ENCODE data around the gene HSPA12B. TPM values are rescaled to one million over a fixed set of nuclear protein-coding genes. Genes with fewer than 3 reads are reported as not detected.

HSPA12B gene
- total RNA-seq, 1 experiment from 2014 or later, result not detected

DNA sequence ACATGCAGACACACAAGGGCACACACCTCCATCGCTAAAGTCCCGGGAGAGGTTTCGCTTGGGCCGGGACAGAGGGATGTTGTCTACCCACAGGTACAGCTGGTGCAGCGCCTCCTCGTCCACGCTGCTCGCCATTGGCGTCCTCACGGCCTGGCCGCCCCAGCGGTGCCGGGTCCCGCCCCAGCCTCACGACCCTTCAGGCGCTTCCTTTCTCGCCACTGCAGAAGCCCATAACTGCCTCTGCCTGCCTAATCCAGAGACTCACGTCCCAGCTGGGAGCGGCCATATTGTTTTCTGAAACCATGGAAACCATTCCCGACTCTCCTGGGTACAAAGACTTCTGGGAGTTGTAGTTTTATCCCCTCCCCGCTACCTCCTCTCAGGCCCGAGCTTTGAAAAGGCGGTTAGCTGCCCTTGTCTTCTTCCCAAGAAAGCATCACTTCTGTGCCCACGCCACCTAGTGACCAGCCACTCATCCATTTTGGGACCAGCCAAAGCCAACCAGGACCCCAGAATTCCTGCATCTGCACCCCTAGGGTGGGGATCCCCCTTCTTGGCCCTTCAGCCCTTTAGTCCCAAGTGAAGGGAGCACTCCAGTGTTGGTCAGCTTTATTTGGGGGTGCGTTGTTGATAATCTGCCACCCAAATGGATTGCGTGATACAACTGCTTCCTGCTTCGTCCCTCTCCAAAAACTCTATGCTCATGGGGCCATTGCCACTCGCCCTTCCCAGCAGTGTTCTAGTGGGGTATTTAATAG is 48.8 kb downstream of the HSPA12B start, which contains the start of gene SPEF1:
SPEF1 (minus strand) TSS at position 296 of the 758 bp plus-strand sequence; CDS start at position 135, 161 bp downstream.
- Histone ChIP-seq H3K9me2 (replicated peaks; ENCODE audit: insufficient read depth, low read length) (no peaks in the 10 kb centered on the region), H3K27ac (ENCODE audit: low read length) (no peak within 1 kb of the TSS), H2AFZ (ENCODE audit: low read length) (no peak within 1 kb of the TSS), H3K4me3 (ENCODE audit: low read length) (peak within 1 kb of the TSS; percentile 63), H3K79me2 (ENCODE audit: low read length) (peaks cover 16% of the 10 kb centered on the region), H3K9me3 (ENCODE audit: low read length) (no peaks in the 10 kb centered on the region), H3K9ac (ENCODE audit: low read length) (peak within 1 kb of the TSS; percentile 43), H3K36me3 (ENCODE audit: insufficient read depth, low read length) (no peaks in the 10 kb centered on the region), H3K4me2 (ENCODE audit: low read depth, low read length, poor library complexity, severe bottlenecking) (peak within 1 kb of the TSS; percentile 71), H3K27me3 (ENCODE audit: low read length) (no peaks in the 10 kb centered on the region), H3K4me1 (ENCODE audit: low read length) (peaks cover 23% of the 10 kb centered on the region), H4K20me1 (ENCODE audit: insufficient read depth, low read depth, low read length) (peaks cover 10% of the 10 kb centered on the region; the same call in 1 of the 2 replicates)
- peak; percentile 92 for DNase-seq

DNA sequence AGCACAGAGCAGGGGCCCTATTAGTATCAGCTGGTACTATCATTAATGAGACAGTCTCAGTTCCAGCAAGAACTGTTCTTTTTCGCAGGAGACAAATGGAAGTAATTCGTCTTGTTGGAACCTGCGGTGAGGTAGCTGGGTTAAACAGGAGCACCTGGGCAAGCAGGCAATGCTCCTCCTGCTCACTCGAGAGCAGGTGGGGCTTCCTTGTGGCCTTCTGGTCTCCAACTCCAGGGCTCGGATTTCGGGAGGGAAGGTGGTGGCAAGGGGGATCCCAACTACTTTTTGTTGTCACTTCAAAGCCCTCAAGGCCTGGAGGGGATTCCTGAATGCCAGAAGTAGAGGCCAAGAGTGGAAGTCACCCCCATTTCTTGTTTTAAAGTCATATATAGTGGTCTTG is 50.1 kb downstream of the HSPA12B start:
- no peaks in the 10 kb centered on the region for H3K9me2 ChIP-seq (replicated peaks; ENCODE audit: insufficient read depth, low read length)
- DNase-seq, result no peak
- H3K36me3 ChIP-seq (ENCODE audit: insufficient read depth, low read length), result no peaks in the 10 kb centered on the region
- H3K9me3 ChIP-seq (ENCODE audit: low read length), result no peaks in the 10 kb centered on the region
- peaks cover 16% of the 10 kb centered on the region for H3K79me2 ChIP-seq (ENCODE audit: low read length)
- H3K27me3 ChIP-seq (ENCODE audit: low read length), result no peaks in the 10 kb centered on the region
- H2AFZ ChIP-seq (ENCODE audit: low read length), result no peak overlapping the region
- no peak overlapping the region for H3K9ac ChIP-seq (ENCODE audit: low read length)
- H3K4me2 ChIP-seq (ENCODE audit: low read depth, low read length, poor library complexity, severe bottlenecking), result no peak overlapping the region
- H3K27ac ChIP-seq (ENCODE audit: low read length), result no peak overlapping the region
- H3K4me1 ChIP-seq (ENCODE audit: low read length), result peaks cover 30% of the 10 kb centered on the region
- peaks cover 10% of the 10 kb centered on the region; the same call in 1 of the 2 replicates for H4K20me1 ChIP-seq (ENCODE audit: insufficient read depth, low read depth, low read length)
- H3K4me3 ChIP-seq (ENCODE audit: low read length), result no peak overlapping the region

DNA sequence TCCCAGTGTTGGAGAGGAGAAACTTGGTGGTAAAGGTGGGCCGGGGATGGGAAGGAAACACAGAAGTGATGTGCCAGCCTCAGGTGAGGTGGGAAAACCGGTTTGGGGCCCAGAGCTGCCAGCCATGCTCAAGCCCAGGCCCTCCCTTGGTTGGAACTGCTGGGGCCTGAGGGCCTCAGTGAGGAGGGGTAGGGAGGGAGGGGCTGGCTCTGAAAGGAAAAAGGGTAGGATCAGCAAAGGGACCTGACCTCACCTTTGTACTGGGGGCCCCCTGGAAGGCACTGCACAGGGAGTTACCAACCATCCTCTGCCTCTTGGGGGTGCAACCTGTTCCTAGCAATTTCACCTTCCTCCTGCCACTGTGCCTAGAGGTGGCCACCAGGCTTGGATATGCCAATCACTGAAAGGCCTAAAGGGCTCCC is 50.6 kb downstream of the HSPA12B start:
- H2AFZ ChIP-seq (ENCODE audit: low read length), result no peak overlapping the region
- no peak overlapping the region for H3K9ac ChIP-seq (ENCODE audit: low read length)
- no peak overlapping the region for H3K4me3 ChIP-seq (ENCODE audit: low read length)
- H3K9me2 ChIP-seq (replicated peaks; ENCODE audit: insufficient read depth, low read length), result no peaks in the 10 kb centered on the region
- no peak overlapping the region for H3K27ac ChIP-seq (ENCODE audit: low read length)
- peaks cover 16% of the 10 kb centered on the region for H3K79me2 ChIP-seq (ENCODE audit: low read length)
- H3K4me2 ChIP-seq (ENCODE audit: low read depth, low read length, poor library complexity, severe bottlenecking), result no peak overlapping the region
- DNase-seq, result peak; percentile 56
- no peaks in the 10 kb centered on the region for H3K27me3 ChIP-seq (ENCODE audit: low read length)
- peaks cover 10% of the 10 kb centered on the region; the same call in 1 of the 2 replicates for H4K20me1 ChIP-seq (ENCODE audit: insufficient read depth, low read depth, low read length)
- H3K9me3 ChIP-seq (ENCODE audit: low read length), result no peaks in the 10 kb centered on the region
- peaks cover 32% of the 10 kb centered on the region for H3K4me1 ChIP-seq (ENCODE audit: low read length)
- H3K36me3 ChIP-seq (ENCODE audit: insufficient read depth, low read length), result no peaks in the 10 kb centered on the region

DNA sequence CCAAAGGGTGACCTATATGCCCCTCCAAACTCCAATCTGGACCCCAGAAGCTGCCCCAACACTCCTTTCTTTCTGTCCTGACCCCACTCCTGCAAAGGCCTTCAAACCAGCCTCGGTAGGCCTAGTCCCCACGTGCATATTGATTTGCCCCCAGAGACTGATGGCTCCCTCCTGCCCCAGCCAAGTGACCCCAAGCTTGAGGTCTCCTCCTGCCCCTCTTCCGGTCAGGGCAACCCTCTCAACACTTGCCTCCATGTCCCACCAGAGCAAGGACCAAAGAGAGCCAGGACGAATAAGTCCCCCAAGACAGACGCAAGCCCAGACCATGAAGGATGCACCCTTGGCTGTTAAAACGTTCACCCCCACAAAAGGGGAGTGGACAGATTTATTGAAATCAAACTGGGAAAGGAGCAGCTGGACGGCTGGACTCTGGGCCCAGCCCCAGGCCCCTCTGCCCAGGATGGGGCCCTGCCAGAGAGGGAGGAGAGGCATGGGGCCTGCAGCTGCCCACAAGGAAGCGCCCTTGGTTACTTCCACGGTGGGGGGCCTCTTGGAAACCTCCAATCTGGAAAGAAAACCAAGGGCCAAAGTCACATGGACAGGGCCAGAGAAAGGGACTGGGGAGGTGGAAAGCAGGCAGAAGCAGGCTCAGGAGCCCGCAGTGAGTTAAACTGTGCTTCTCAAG is 51.2 kb downstream of the HSPA12B start:
- H3K4me1 ChIP-seq (ENCODE audit: low read length), result peaks cover 32% of the 10 kb centered on the region
- H2AFZ ChIP-seq (ENCODE audit: low read length), result no peak overlapping the region
- no peak overlapping the region for H3K4me2 ChIP-seq (ENCODE audit: low read depth, low read length, poor library complexity, severe bottlenecking)
- no peak for DNase-seq
- no peak overlapping the region for H3K4me3 ChIP-seq (ENCODE audit: low read length)
- no peak overlapping the region for H3K27ac ChIP-seq (ENCODE audit: low read length)
- H3K9me3 ChIP-seq (ENCODE audit: low read length), result no peaks in the 10 kb centered on the region
- H3K9ac ChIP-seq (ENCODE audit: low read length), result no peak overlapping the region
- peaks cover 10% of the 10 kb centered on the region; the same call in 1 of the 2 replicates for H4K20me1 ChIP-seq (ENCODE audit: insufficient read depth, low read depth, low read length)
- no peaks in the 10 kb centered on the region for H3K9me2 ChIP-seq (replicated peaks; ENCODE audit: insufficient read depth, low read length)
- no peaks in the 10 kb centered on the region for H3K27me3 ChIP-seq (ENCODE audit: low read length)
- H3K79me2 ChIP-seq (ENCODE audit: low read length), result peaks cover 16% of the 10 kb centered on the region
- no peaks in the 10 kb centered on the region for H3K36me3 ChIP-seq (ENCODE audit: insufficient read depth, low read length)

DNA sequence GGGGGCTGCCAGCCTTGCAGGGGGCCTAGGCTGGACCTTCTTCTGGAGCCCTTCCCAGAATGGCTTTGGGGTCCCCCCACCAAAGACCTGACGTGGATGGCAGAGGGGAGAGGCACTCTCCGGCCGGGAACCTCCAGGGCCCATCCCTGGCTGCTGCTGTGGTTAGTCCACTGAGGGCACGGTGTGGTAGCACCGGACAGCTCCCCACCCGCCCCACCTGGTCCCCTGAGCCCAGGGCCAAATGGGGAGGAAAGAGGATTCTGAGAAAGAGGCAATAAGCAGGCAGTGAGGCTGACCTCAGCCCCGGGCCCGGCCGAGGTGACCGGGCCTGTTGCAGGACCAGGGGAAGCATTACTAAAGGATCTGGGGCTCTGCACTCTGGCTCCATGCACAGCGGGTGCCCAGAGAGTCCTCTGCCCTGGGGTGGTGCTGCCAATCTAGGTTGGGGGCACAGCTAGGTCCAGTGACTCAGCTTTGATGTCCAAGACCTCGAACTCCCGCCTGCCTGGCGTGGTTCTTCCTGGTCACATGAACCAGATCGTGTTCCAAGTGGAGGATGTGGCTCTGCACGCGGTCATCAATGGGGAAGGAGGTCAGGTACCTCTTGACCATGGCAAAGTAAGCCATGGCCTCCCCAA is 51.9 kb downstream of the HSPA12B start:
- Histone ChIP-seq H3K36me3 (ENCODE audit: insufficient read depth, low read length) (no peaks in the 10 kb centered on the region), H3K79me2 (ENCODE audit: low read length) (peaks cover 16% of the 10 kb centered on the region), H2AFZ (ENCODE audit: low read length) (no peak overlapping the region), H3K9ac (ENCODE audit: low read length) (no peak overlapping the region), H3K4me2 (ENCODE audit: low read depth, low read length, poor library complexity, severe bottlenecking) (peak overlapping the region; percentile 39), H3K27ac (ENCODE audit: low read length) (no peak overlapping the region), H3K4me3 (ENCODE audit: low read length) (no peak overlapping the region), H3K9me2 (replicated peaks; ENCODE audit: insufficient read depth, low read length) (no peaks in the 10 kb centered on the region), H3K9me3 (ENCODE audit: low read length) (no peaks in the 10 kb centered on the region), H3K27me3 (ENCODE audit: low read length) (no peaks in the 10 kb centered on the region), H4K20me1 (ENCODE audit: insufficient read depth, low read depth, low read length) (peaks cover 10% of the 10 kb centered on the region; the same call in 1 of the 2 replicates), H3K4me1 (ENCODE audit: low read length) (peaks cover 32% of the 10 kb centered on the region)
- DNase-seq, result no peak

DNA sequence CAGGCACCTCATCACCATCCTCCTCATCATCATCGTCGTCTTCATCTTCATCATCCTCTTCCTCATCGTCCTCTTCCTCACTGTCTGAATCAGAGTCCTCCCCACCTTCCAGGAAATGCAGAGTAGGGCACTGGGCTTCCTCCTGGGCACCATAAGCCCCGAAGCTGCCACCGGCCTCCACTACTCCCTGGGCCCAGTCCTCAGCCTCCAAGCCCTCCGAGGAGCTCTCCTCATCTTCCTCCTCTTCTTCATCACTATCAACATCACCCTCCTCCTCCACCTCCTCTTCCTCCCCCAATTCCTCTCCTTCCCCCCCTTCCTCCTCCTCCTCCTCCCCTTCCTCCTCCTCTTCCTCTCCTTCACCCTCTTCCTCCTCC is 52.4 kb downstream of the HSPA12B start:
- Histone ChIP-seq H3K27ac (ENCODE audit: low read length) (no peak overlapping the region), H2AFZ (ENCODE audit: low read length) (no peak overlapping the region), H3K27me3 (ENCODE audit: low read length) (no peaks in the 10 kb centered on the region), H3K4me1 (ENCODE audit: low read length) (peaks cover 32% of the 10 kb centered on the region), H3K9me3 (ENCODE audit: low read length) (no peaks in the 10 kb centered on the region), H3K4me3 (ENCODE audit: low read length) (no peak overlapping the region), H3K79me2 (ENCODE audit: low read length) (peaks cover 16% of the 10 kb centered on the region), H3K36me3 (ENCODE audit: insufficient read depth, low read length) (no peaks in the 10 kb centered on the region), H3K9me2 (replicated peaks; ENCODE audit: insufficient read depth, low read length) (no peaks in the 10 kb centered on the region), H3K4me2 (ENCODE audit: low read depth, low read length, poor library complexity, severe bottlenecking) (peak overlapping the region; percentile 39), H4K20me1 (ENCODE audit: insufficient read depth, low read depth, low read length) (peaks cover 10% of the 10 kb centered on the region; the same call in 1 of the 2 replicates), H3K9ac (ENCODE audit: low read length) (no peak overlapping the region)
- no peak for DNase-seq

DNA sequence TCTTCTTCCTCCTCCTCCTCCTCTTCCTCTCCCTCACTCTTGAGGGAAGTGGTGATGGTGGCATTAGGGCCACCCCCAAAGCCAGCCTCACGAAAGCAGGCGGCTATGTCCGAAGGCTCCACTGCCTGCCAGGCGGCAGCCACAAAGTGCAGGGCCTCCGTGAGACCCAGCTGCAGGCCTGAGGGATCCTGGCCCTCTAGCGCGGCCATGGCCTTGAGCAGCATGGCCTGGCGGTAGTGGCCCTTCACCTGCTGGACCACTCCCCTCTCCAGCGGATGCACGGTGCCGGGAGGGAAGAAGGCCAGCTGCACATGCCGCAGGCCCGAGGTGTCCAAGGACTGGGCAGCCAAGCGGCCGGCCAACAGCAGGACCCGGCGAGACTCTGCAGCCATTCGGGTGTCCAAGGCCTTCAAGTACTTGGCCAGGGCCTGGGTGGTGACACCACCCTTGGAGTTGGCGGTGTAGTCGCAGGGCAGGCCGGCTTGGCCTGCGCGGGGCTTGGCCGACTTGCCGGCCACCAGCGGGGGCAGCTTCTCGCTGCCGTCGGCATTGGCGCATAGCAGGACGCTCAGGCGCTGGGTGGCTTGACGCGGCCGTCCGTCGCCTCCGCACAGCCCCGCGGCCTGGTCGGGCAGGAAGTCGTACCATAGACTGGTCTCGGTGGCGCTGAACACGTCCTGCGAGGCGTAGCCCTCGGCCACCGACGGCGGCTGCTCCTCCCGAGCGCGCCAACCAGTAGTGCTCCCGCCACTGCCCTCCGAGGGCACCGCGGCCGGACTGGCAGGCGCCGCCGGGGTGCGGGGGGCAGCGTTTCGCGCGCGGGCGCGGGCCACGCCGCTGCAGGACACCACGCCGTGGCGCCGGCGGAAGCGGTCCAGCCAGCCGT is 53.0 kb downstream of the HSPA12B start:
- peaks cover 29% of the 10 kb centered on the region for H3K4me1 ChIP-seq (ENCODE audit: low read length)
- H2AFZ ChIP-seq (ENCODE audit: low read length), result no peak overlapping the region
- H3K9me2 ChIP-seq (replicated peaks; ENCODE audit: insufficient read depth, low read length), result no peaks in the 10 kb centered on the region
- H3K79me2 ChIP-seq (ENCODE audit: low read length), result peaks cover 16% of the 10 kb centered on the region
- no peaks in the 10 kb centered on the region for H3K36me3 ChIP-seq (ENCODE audit: insufficient read depth, low read length)
- DNase-seq, result no peak
- peaks cover 10% of the 10 kb centered on the region; the same call in 1 of the 2 replicates for H4K20me1 ChIP-seq (ENCODE audit: insufficient read depth, low read depth, low read length)
- H3K27ac ChIP-seq (ENCODE audit: low read length), result no peak overlapping the region
- H3K9ac ChIP-seq (ENCODE audit: low read length), result peak overlapping the region; percentile 77
- H3K4me3 ChIP-seq (ENCODE audit: low read length), result peak overlapping the region; percentile 73; the same call in 1 of the 2 replicates
- peak overlapping the region; percentile 82 for H3K4me2 ChIP-seq (ENCODE audit: low read depth, low read length, poor library complexity, severe bottlenecking)
- H3K27me3 ChIP-seq (ENCODE audit: low read length), result no peaks in the 10 kb centered on the region
- H3K9me3 ChIP-seq (ENCODE audit: low read length), result no peaks in the 10 kb centered on the region
